IPS-11a (cell line): Measurements from ENCODE around the gene SORBS2.

Experiments used
- H3K4me3 ChIP-seq: one replicate; pipeline ENCODE4 v1.5.1; 2013; ENCODE audit warnings: low read depth, low read length, control low read depth

The SORBS2 gene

GRCh38 chr4:185835336-185835735 lies 23.3 kb upstream of the SORBS2 start:
- no peak overlapping the region for H3K4me3 ChIP-seq

GRCh38 chr4:185834778-185835177 lies 22.8 kb upstream of the SORBS2 start:
- no peak overlapping the region for H3K4me3 ChIP-seq

- H3K4me3 ChIP-seq: no peak overlapping the region
Observed at GRCh38 chr4:185834088-185834487, 22.1 kb upstream of the SORBS2 start.

GRCh38 chr4:185833055-185833598 lies 21.1 kb upstream of the SORBS2 start:
- no peak overlapping the region for H3K4me3 ChIP-seq

- H3K4me3 ChIP-seq: no peak overlapping the region
Observed at GRCh38 chr4:185831125-185831815, 19.3 kb upstream of the SORBS2 start.

GRCh38 chr4:185830263-185830994 lies 18.4 kb upstream of the SORBS2 start:
- no peak overlapping the region for H3K4me3 ChIP-seq

GRCh38 chr4:185826381-185826780 lies 14.4 kb upstream of the SORBS2 start:
- H3K4me3 ChIP-seq: no peak overlapping the region

- H3K4me3 ChIP-seq: no peak overlapping the region
Observed at GRCh38 chr4:185825737-185826136, 13.7 kb upstream of the SORBS2 start.

- H3K4me3 ChIP-seq: no peak overlapping the region
Observed at GRCh38 chr4:185822791-185823190, 10.8 kb upstream of the SORBS2 start.

- H3K4me3 ChIP-seq: no peak overlapping the region
Observed at GRCh38 chr4:185821029-185821419, 9.0 kb upstream of the SORBS2 start.

- H3K4me3 ChIP-seq: no peak overlapping the region
Observed at GRCh38 chr4:185820146-185821028, 8.4 kb upstream of the SORBS2 start.

- no peak overlapping the region for H3K4me3 ChIP-seq
Observed at GRCh38 chr4:185819144-185819543, 7.2 kb upstream of the SORBS2 start.

GRCh38 chr4:185817403-185817818 lies 5.4 kb upstream of the SORBS2 start:
- no peak overlapping the region for H3K4me3 ChIP-seq

- no peak overlapping the region for H3K4me3 ChIP-seq
Observed at GRCh38 chr4:185813133-185813532, 1.1 kb upstream of the SORBS2 start.

- H3K4me3 ChIP-seq: no peak overlapping the region
Observed at GRCh38 chr4:185810746-185811508, 1.1 kb downstream of the SORBS2 start.

GRCh38 chr4:185809533-185810071 lies 2.4 kb downstream of the SORBS2 start:
- H3K4me3 ChIP-seq: no peak overlapping the region

GRCh38 chr4:185809121-185809520 lies 2.9 kb downstream of the SORBS2 start:
- no peak overlapping the region for H3K4me3 ChIP-seq

GRCh38 chr4:185805979-185806378 lies 6.0 kb downstream of the SORBS2 start:
- H3K4me3 ChIP-seq: no peak overlapping the region

GRCh38 chr4:185805262-185805802 lies 6.7 kb downstream of the SORBS2 start:
- no peak overlapping the region for H3K4me3 ChIP-seq

- H3K4me3 ChIP-seq: no peak overlapping the region
Observed at GRCh38 chr4:185803022-185803421, 9.0 kb downstream of the SORBS2 start.
